ENCODE results near the gene TMEM41A. TPM values are rescaled to one million over a fixed set of nuclear protein-coding genes. Genes with fewer than 3 reads are reported as not detected.

TMEM41A gene
- total RNA-seq (2021) (37.2 and 54.1 TPM in 2 replicates), Bru-seq, nascent RNA (percentile 92 among the genes with signal in this experiment), BruChase-seq, experiment 1, labeled RNA remaining after a 2-hour chase (percentile 98 among the genes with signal in this experiment), BruChase-seq, experiment 2, labeled RNA remaining after a 6-hour chase (percentile 92 among the genes with signal in this experiment)
- long read RNA-seq, transcript TMEM41A-203 (5 exons, 2,827 nt): major isoform, 25 of 47 reads
- long read RNA-seq, partial matches to known transcripts: 6 of 47 reads
- long read RNA-seq, other reads (novel, unspliced or antisense): 15 of 47 reads

DNA sequence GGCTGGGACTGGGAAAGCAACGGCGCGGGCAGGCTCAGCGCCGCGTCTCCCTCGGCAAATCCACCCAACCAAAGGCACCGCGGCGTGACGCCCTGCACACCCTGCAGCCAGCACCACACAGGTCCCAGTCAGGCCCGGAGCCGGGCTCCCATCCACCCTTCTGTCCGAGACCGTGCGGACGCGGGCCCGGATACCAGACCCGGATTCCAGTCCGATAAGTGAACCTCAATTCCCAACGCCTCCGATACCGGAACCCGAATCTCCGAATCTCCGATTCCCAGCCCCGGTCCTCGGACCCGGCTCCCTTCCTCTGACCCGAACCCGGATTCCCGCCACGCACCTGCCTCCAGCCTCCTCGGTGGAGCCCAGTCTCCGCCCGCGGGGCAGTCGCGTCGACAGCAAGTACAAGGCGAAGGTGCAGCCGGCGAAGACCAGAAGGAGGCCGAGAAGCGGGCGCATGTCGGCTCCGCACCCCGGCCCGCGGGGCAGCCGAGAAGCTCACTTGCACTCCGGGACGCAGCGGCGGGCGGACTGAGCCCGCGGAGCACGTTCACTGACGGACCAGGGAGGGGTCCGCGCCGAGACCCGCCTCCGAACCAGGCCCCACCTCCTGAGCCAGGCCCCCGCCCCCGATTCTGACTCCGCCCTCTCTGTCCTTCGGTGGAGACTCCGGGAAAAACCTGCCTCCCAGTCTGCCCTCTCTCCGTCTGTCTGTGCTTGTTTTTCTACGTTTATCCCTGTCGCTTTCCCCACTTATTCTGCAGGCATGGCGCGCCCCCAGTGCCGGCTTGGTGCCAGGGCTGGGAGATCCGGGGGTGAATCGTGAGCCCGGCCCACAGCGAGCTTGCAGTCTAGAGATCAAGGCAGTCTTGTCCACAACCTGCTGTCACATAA, at the start of gene TMEM41A:
Gene TMEM41A, minus strand, starts transcription at position 533 of the 894 bp plus-strand sequence. Its CDS starts 74 bp downstream, at position 459.
- TSS peak; percentile 31 for BruUV-seq (replicated peaks)
- intact Hi-C loops (cut with micrococcal nuclease; ENCODE audit: unreplicated experiment): loop anchor here (1.0 to 10.0 kb wide), 6 partner anchors 61 to 216 kb away; partner anchors contain the start of genes MAP3K13 and SENP2

DNA sequence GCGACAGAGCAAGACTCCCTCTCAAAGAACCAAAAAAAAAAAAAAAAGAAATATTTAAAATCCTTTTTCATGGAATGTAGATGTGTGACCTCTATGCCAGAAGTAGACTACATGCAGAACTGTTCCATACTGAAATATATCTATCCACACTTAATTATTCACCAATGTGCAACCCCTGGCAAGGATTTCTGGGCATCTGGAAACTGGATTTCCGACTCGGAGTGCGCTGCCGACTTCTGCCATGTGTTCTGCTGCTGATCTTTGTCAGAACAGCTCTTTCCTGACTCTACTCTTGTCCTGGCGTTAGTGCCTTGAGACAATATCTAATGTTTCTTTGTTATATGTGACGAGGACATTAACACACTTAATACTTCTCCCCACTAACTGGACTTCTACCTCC, 41.9 kb upstream of the TMEM41A start:
- peaks cover 22% of the 10 kb centered on the region for H3K79me2 ChIP-seq (ENCODE audit: low read depth)
- H3K4me2 ChIP-seq: no peak overlapping the region
- no peak for TF ChIP-seq EZH2 (IDR thresholded peaks at IDR 0.05; ENCODE audit: low read depth)
- TF ChIP-seq, protein P1, sequence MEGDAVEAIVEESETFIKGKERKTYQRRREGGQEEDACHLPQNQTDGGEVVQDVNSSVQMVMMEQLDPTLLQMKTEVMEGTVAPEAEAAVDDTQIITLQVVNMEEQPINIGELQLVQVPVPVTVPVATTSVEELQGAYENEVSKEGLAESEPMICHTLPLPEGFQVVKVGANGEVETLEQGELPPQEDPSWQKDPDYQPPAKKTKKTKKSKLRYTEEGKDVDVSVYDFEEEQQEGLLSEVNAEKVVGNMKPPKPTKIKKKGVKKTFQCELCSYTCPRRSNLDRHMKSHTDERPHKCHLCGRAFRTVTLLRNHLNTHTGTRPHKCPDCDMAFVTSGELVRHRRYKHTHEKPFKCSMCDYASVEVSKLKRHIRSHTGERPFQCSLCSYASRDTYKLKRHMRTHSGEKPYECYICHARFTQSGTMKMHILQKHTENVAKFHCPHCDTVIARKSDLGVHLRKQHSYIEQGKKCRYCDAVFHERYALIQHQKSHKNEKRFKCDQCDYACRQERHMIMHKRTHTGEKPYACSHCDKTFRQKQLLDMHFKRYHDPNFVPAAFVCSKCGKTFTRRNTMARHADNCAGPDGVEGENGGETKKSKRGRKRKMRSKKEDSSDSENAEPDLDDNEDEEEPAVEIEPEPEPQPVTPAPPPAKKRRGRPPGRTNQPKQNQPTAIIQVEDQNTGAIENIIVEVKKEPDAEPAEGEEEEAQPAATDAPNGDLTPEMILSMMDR (conservative IDR thresholded peaks at IDR 0.05): no peak
- no peaks in the 10 kb centered on the region for H4K20me1 ChIP-seq (ENCODE audit: insufficient read depth)
- CTCF ChIA-PET: no interaction called here
- no peak for DNase-seq
- intact Hi-C loops (cut with micrococcal nuclease; ENCODE audit: unreplicated experiment): no loop called here
- no peaks in the 10 kb centered on the region for H3K27me3 ChIP-seq (ENCODE audit: insufficient read depth, low read depth)
- H3K9me3 ChIP-seq (ENCODE audit: insufficient read depth, low read depth): peaks cover 4% of the 10 kb centered on the region
- H3K4me1 ChIP-seq (replicated peaks; ENCODE audit: insufficient read depth): peaks cover 41% of the 10 kb centered on the region
- H2AFZ ChIP-seq: no peak overlapping the region
- H3K36me3 ChIP-seq (ENCODE audit: low read depth): peaks cover 17% of the 10 kb centered on the region
- H3K4me3 ChIP-seq: no peak overlapping the region
- H3K9me2 ChIP-seq (ENCODE audit: insufficient read depth): no peaks in the 10 kb centered on the region
- peaks cover 54% of the 10 kb centered on the region for H3F3A ChIP-seq (ENCODE audit: insufficient read depth, low read depth)
- no TSS peak for BruUV-seq (replicated peaks)
- POLR2A ChIA-PET (ENCODE audit: unreplicated experiment): no interaction called here
- H3K27ac ChIP-seq: no peak overlapping the region

More for the DNA sequence above, at the start of gene TMEM41A:
- Histone ChIP-seq H3K9me2 (ENCODE audit: insufficient read depth) (no peaks in the 10 kb centered on the region), H4K20me1 (ENCODE audit: insufficient read depth) (no peaks in the 10 kb centered on the region; the same call in 1 of the 2 replicates), H3K4me2 (peak within 1 kb of the TSS; percentile 84), H3K9me3 (ENCODE audit: insufficient read depth, low read depth) (no peaks in the 10 kb centered on the region), H3K36me3 (ENCODE audit: low read depth) (peaks cover 6% of the 10 kb centered on the region; the same call in 1 of the 2 replicates), H3F3A (ENCODE audit: insufficient read depth, low read depth) (peaks cover 9% of the 10 kb centered on the region; the same call in 1 of the 2 replicates), H3K4me1 (replicated peaks; ENCODE audit: insufficient read depth) (peaks cover 11% of the 10 kb centered on the region), H3K27ac (peak within 1 kb of the TSS; percentile 74), H3K4me3 (peak within 1 kb of the TSS; percentile 78), H3K79me2 (ENCODE audit: low read depth) (peaks cover 25% of the 10 kb centered on the region), H3K27me3 (ENCODE audit: insufficient read depth, low read depth) (no peaks in the 10 kb centered on the region), H2AFZ (peak within 1 kb of the TSS; percentile 99)
- DNase-seq: peak; percentile 81 to 98
- POLR2A ChIA-PET (ENCODE audit: unreplicated experiment): interaction anchor here (0.6 to 0.7 kb wide), 5 partner anchors 61 to 603 kb away, joined by 3 to 5 read pairs (median 3); no protein-coding TSS in a partner anchor
- TF ChIP-seq EZH2 (IDR thresholded peaks at IDR 0.05; ENCODE audit: low read depth): no peak
- TF ChIP-seq, protein P1 (conservative IDR thresholded peaks at IDR 0.05): 0 out of 2 replicates have a peak, but pooled peaks have one; percentile 17
- CTCF ChIA-PET: interaction anchor here (0.6 to 1.1 kb wide), 3 partner anchors 37 to 77 kb away, joined by 3 to 7 read pairs (median 4); no protein-coding TSS in a partner anchor

DNA sequence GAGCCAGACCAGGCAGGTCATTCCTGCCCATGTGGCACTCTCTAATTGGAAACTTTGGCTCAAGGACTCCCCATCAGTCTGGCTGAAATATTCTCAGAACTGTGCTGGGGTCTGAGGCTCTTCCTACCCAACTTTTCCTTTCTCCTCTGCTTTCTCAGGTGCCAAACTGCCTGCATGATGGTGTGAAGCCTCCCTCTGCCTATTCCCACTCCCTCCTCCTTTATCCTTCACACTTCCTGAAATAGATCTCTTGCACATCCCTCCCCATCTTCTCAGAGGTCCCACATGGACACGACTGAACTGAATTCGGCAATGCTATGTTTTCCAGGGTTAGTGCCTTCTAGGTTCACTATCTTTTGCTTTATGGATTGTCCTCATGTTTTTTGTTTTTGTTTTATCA, 41.1 kb upstream of the TMEM41A start:
- Histone ChIP-seq H4K20me1 (ENCODE audit: insufficient read depth) (no peaks in the 10 kb centered on the region), H3K4me1 (replicated peaks; ENCODE audit: insufficient read depth) (peaks cover 33% of the 10 kb centered on the region), H3K27me3 (ENCODE audit: insufficient read depth, low read depth) (no peaks in the 10 kb centered on the region), H3K9me3 (ENCODE audit: insufficient read depth, low read depth) (peaks cover 4% of the 10 kb centered on the region), H3K9me2 (ENCODE audit: insufficient read depth) (no peaks in the 10 kb centered on the region), H3K36me3 (ENCODE audit: low read depth) (peaks cover 17% of the 10 kb centered on the region), H3F3A (ENCODE audit: insufficient read depth, low read depth) (peaks cover 47% of the 10 kb centered on the region), H3K27ac (peak overlapping the region; percentile 30; the same call in 1 of the 2 replicates), H2AFZ (no peak overlapping the region), H3K4me2 (no peak overlapping the region), H3K4me3 (no peak overlapping the region), H3K79me2 (ENCODE audit: low read depth) (peaks cover 22% of the 10 kb centered on the region)
- no peak for DNase-seq
- no TSS peak for BruUV-seq (replicated peaks)
- TF ChIP-seq, protein P1 (conservative IDR thresholded peaks at IDR 0.05): no peak
- TF ChIP-seq EZH2 (IDR thresholded peaks at IDR 0.05; ENCODE audit: low read depth): no peak
- POLR2A ChIA-PET (ENCODE audit: unreplicated experiment): no interaction called here
- CTCF ChIA-PET: no interaction called here
- intact Hi-C loops (cut with micrococcal nuclease; ENCODE audit: unreplicated experiment): no loop called here

Measured in PC-9 (cell line).